Common myeloid progenitor, CD34-positive (primary cell): Measurements from ENCODE around the gene RFTN2.
"Not testable (repeated sequence)": the region's sequence is repeated elsewhere in the genome, so short reads cannot be mapped to it uniquely, and the experiment has no call there.

Experiments
- CTCF ChIA-PET: fragments of 350-600 bp; sonication (Branson Sonifier 250); formaldehyde crosslinking; loops from one replicate; lab custom pipeline; 2021; ENCODE audit warnings: antibody characterized with exemption; lab: Charles Lee
- POLR2A ChIA-PET: fragments of 350-600 bp; sonication (Branson Sonifier 250); formaldehyde crosslinking; loops from one replicate; lab custom pipeline; 2021; ENCODE audit warnings: antibody characterized with exemption; lab: Charles Lee
- DNase-seq, 3 donors: peaks; one replicate each; pipeline versions ENCODE4 v3.0.0 to v3.0.0-alpha.2; 2013
- H3K27ac ChIP-seq, 2 experiments: 1 replicate in 1 of 2; 2 replicates in 1 of 2; pipeline ENCODE4 v1.7.0; 2013; ENCODE audit warnings: inconsistent platforms in 2 of 2, low read length in 2 of 2, mild to moderate bottlenecking in 2 of 2, low read depth in 1 of 2, moderate library complexity in 1 of 2; ENCODE audit not compliant: severe bottlenecking in 2 of 2, insufficient read depth in 1 of 2, poor library complexity in 1 of 2
- H3K27me3 ChIP-seq, 5 experiments: replicated peaks in 2 of 5; 1 replicate in 3 of 5; 2 replicates in 2 of 5; pipeline versions ENCODE4 v1.6.1 to v1.7.0; 2013; ENCODE audit warnings: low read length in 4 of 5, mild to moderate bottlenecking in 2 of 5, moderate library complexity in 2 of 5, inconsistent platforms in 1 of 5; ENCODE audit not compliant: insufficient read depth in 5 of 5, control insufficient read depth in 4 of 5
- H3K36me3 ChIP-seq, 4 experiments: 1 replicate in 2 of 4; 2 replicates in 2 of 4; pipeline versions ENCODE4 v1.6.1 to v1.7.0; 2013; ENCODE audit warnings: low read length in 3 of 4, control low read depth in 1 of 4, mild to moderate bottlenecking in 1 of 4; ENCODE audit not compliant: control insufficient read depth in 4 of 4, insufficient read depth in 4 of 4
- H3K4me1 ChIP-seq, 4 experiments: 1 replicate in 3 of 4; 2 replicates in 1 of 4; pipeline versions ENCODE4 v1.6.1 to v1.7.1; 2013; ENCODE audit warnings: low read length in 3 of 4, mild to moderate bottlenecking in 3 of 4, control low read depth in 1 of 4, inconsistent platforms in 1 of 4, moderate library complexity in 1 of 4; ENCODE audit not compliant: control insufficient read depth in 4 of 4, insufficient read depth in 4 of 4; ENCODE audit errors: control extremely low read depth in 1 of 4
- H3K4me3 ChIP-seq, 7 experiments: 1 replicate in 4 of 7; 2 replicates in 3 of 7; pipeline versions ENCODE4 v1.5.1 to v1.7.0; 2013; ENCODE audit warnings: mild to moderate bottlenecking in 7 of 7, low read length in 6 of 7, moderate library complexity in 6 of 7, inconsistent platforms in 2 of 7, low read depth in 2 of 7, control low read depth in 1 of 7; ENCODE audit not compliant: insufficient read depth in 4 of 7, control insufficient read depth in 1 of 7; ENCODE audit errors: extremely low read depth in 1 of 7
- H3K9me3 ChIP-seq, 5 experiments: 1 replicate in 4 of 5; 2 replicates in 1 of 5; pipeline versions ENCODE4 v1.6.1 to v1.7.1; 2013; ENCODE audit warnings: low read length in 4 of 5, mild to moderate bottlenecking in 2 of 5, inconsistent platforms in 1 of 5, low read depth in 1 of 5, moderate library complexity in 1 of 5; ENCODE audit not compliant: control insufficient read depth in 4 of 5, insufficient read depth in 2 of 5; ENCODE audit errors: control extremely low read depth in 1 of 5
- WGBS: methylation state at CpG from one replicate; pipeline ENCODE4 v1.1.5; 2013; ENCODE audit not compliant: insufficient coverage; 5-methylcytosine and 5-hydroxymethylcytosine counted together

Gene RFTN2

GRCh38 chr2:197640571-197641122 is 34.7 kb downstream of the RFTN2 start:
- H3K9me3 ChIP-seq, H3K4me1 ChIP-seq, H3K36me3 ChIP-seq, POLR2A ChIA-PET, H3K27me3 ChIP-seq, H3K4me3 ChIP-seq, DNase-seq, H3K27ac ChIP-seq: not testable (repeated sequence)
- CTCF ChIA-PET = interaction anchor here (2.3 kb wide), 1 partner anchor 18 kb away, joined by 6 read pairs; no protein-coding TSS in a partner anchor
- 89% methylated on average over 8 of the region's 19 CpGs for WGBS

GRCh38 chr2:197633109-197633657 is 42.2 kb downstream of the RFTN2 start:
- Histone ChIP-seq H3K4me1 (no peaks in the 10 kb centered on the region), H3K9me3 (peaks cover 0 to 3% (median 0%) of the 10 kb centered on the region in 5 experiments), H3K4me3 (no peak overlapping the region), H3K27ac (no peak overlapping the region), H3K27me3 (no peaks in the 10 kb centered on the region), H3K36me3 (no peaks in the 10 kb centered on the region)
- POLR2A ChIA-PET = no interaction called here
- no peak for DNase-seq
- CTCF ChIA-PET = no interaction called here

GRCh38 chr2:197628043-197628500 is 47.3 kb downstream of the RFTN2 start:
- peak in 2 of 3 donors; percentile 2 to 7 for DNase-seq
- Histone ChIP-seq H3K27ac (no peak overlapping the region), H3K4me3 (no peak overlapping the region), H3K9me3 (peaks cover 0 to 3% (median 0%) of the 10 kb centered on the region in 5 experiments), H3K4me1 (no peaks in the 10 kb centered on the region), H3K36me3 (no peaks in the 10 kb centered on the region), H3K27me3 (no peaks in the 10 kb centered on the region)
- WGBS = 43% methylated on average over 3 of the region's 4 CpGs
- POLR2A ChIA-PET = no interaction called here
- CTCF ChIA-PET = no interaction called here

- CTCF ChIA-PET = interaction anchor here (0.5 kb wide), 1 partner anchor 161 kb away, joined by 3 read pairs; no protein-coding TSS in a partner anchor
- whole genome bisulfite sequencing = 91% methylated on average over 2 of the region's 7 CpGs
- Histone ChIP-seq H3K27me3 (no peaks in the 10 kb centered on the region), H3K27ac (no peak overlapping the region), H3K4me1 (no peaks in the 10 kb centered on the region), H3K36me3 (no peaks in the 10 kb centered on the region), H3K9me3 (no peaks in the 10 kb centered on the region), H3K4me3 (no peak overlapping the region)
- no peak for DNase-seq
- POLR2A ChIA-PET = no interaction called here
Measured at GRCh38 chr2:197626965-197627625, 48.3 kb downstream of the RFTN2 start.

GRCh38 chr2:197620133-197620532 is 55.3 kb downstream of the RFTN2 start:
- H3K4me3 ChIP-seq = no peak overlapping the region
- H3K9me3 ChIP-seq = no peaks in the 10 kb centered on the region
- no CpG with 5 or more reads among the region's 1 CpG for WGBS
- H3K27ac ChIP-seq = no peak overlapping the region
- ChIA-PET CTCF (no interaction called here), POLR2A (no interaction called here)
- H3K4me1 ChIP-seq = no peaks in the 10 kb centered on the region
- H3K27me3 ChIP-seq = no peaks in the 10 kb centered on the region
- no peaks in the 10 kb centered on the region for H3K36me3 ChIP-seq
- no peak for DNase-seq

GRCh38 chr2:197615016-197615652 is 60.3 kb downstream of the RFTN2 start:
- DNase-seq = no peak
- H3K9me3 ChIP-seq = no peaks in the 10 kb centered on the region
- ChIA-PET CTCF (interaction anchor here (1.3 kb wide), 1 partner anchor 21 kb away, joined by 3 read pairs; no protein-coding TSS in a partner anchor), POLR2A (no interaction called here)
- no peaks in the 10 kb centered on the region for H3K4me1 ChIP-seq
- no peaks in the 10 kb centered on the region for H3K27me3 ChIP-seq
- no peaks in the 10 kb centered on the region for H3K36me3 ChIP-seq
- H3K4me3 ChIP-seq = no peak overlapping the region
- WGBS = 100% methylated on average over 1 of the region's 4 CpGs
- H3K27ac ChIP-seq = no peak overlapping the region

GRCh38 chr2:197614532-197614931 is 60.9 kb downstream of the RFTN2 start:
- H3K27me3 ChIP-seq = no peaks in the 10 kb centered on the region
- 100% methylated on average over 2 of the region's 3 CpGs for WGBS
- H3K4me1 ChIP-seq = no peaks in the 10 kb centered on the region
- H3K9me3 ChIP-seq = no peaks in the 10 kb centered on the region
- POLR2A ChIA-PET = interaction anchor here (0.5 kb wide), 1 partner anchor 1043 kb away, joined by 4 read pairs; no protein-coding TSS in a partner anchor
- H3K36me3 ChIP-seq = no peaks in the 10 kb centered on the region
- DNase-seq = no peak
- CTCF ChIA-PET = no interaction called here
- no peak overlapping the region for H3K27ac ChIP-seq
- no peak overlapping the region for H3K4me3 ChIP-seq
